CD4-positive, alpha-beta T cell treated with Interleukin-17A for 4 hours (primary cell): ENCODE data around the gene GLDN.
"Not testable (repeated sequence)": the region's sequence is repeated elsewhere in the genome, so short reads cannot be mapped to it uniquely, and the experiment has no call there.

Experiments used
- DNase-seq: peaks from one replicate; pipeline ENCODE4 v3.0.0-alpha.2; 2020; ENCODE audit warnings: mixed read lengths

The GLDN gene

DNA sequence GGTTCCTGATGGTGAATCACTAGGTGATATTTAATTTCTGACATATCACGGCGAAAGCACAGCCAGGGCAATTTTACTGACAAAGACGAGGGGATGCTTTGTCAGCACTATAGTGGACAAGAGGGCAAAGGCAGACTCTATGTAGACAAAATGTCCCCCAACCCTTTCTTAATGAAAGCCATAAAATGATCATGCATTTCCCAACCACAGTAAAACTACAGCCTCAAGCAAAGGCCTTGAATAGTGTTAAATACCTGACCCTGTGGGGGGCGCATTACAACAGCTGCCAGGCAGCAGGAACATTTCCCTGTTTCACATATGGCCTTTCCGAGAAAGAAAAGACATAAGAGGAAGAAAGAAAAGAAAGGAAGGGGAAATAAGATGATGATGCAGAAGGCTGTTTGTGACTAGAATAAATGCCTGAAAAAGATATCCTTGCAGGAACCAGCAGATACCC lies 49.5 kb downstream of the GLDN start:
- no peak for DNase-seq

DNA sequence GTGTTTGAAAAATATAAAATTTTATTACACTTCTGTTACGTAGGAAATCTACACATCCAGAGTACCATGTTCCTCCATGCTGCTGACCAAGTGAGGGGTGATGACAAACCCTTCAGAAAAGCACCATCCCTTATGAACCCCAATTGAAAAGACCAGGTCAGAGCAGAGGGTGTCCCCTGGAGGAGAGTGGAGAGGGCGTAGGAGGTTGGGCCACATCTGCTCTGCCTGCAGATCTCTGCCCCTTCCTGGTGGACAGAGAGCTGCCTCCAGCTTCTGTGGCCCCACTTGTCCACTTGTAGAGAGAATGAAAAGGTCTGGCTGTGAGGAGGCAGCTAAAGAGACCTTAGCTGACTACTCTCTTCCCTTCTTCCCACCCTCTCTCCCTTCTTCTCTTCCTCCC lies 55.5 kb downstream of the GLDN start:
- DNase-seq: no peak

DNA sequence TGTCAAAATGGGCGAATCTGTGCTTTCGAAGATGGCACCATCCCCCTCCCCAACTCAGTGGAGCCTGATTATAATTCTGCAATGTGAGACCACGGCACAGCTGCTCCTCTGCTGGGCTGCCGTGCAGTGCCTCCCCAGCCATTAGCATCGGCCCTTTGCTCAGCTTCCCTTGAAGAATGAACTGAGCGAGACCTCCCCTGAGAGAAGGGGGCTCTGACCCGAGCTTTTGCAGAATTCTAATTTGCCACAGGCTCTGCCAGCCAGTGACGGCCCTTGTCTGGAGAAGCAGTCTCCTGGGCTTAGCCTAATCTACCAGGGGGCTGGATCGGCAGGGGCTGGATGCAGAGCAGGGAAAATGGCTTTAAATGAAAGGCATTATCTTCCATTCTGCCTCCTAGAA lies 57.2 kb downstream of the GLDN start:
- DNase-seq: no peak

DNA sequence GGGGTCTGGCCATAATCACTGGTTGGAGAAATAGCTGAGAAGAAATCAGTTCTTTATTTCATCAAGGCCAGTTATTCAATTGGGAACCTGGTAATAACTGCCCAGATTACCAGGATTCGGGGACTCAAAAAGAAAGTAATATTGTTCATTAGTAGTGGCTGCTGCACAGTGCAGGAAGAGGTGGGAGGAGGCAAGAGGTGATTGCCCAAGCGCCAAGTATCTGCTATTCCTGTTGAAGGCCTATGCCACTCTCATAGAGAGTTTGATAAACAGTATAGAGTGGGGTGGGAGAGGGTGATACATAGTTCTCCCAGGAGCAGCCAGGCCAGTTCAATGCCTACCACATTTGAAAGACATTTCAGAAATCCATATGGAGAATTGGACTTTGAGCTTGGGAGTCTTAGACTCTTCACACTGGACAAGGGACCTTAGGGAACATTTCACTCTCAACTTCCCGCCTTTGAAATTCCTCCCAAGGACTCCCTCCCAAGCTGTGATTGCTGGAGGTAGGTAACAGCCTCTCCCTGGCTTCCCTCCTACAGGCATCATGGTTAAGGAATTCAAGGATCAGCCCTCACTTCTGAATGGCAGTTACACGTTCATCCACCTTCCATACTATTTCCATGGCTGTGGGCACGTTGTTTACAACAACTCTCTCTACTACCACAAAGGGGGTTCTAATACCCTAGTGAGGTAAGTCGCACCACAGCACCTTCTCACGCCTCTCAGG lies 59.8 kb downstream of the GLDN start:
- no peak for DNase-seq

DNA sequence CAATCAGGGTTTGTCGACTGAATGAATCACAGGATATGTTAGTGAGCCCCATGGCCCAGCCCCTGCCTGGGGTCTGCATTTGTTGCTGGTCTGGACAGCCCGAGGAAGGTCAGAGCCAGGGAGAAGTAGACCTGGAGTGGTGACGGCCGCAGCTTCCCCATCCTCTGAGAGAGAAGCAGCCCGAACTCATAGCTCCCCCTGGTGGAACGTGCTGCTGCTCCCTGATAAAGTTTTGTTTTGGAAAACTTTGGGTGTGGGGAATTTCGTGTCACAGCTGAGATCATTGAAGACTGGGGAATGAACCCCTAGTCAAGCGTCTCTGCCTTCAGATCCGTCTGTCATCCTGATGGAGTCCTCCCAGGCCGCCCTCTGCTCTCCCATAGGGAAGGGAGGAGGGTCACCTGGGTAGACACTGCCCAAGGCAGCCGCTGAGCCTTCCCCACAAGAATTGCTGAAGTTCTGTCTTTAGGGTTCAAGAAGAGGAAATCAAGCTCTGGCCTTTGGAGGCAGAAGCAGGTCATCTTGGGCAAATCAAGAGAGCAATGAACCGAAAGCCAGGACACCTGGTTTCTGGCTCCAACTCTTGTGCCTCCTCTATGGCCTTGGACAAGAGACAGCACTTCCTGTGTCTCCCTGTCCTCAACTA lies 60.5 kb downstream of the GLDN start:
- no peak for DNase-seq

DNA sequence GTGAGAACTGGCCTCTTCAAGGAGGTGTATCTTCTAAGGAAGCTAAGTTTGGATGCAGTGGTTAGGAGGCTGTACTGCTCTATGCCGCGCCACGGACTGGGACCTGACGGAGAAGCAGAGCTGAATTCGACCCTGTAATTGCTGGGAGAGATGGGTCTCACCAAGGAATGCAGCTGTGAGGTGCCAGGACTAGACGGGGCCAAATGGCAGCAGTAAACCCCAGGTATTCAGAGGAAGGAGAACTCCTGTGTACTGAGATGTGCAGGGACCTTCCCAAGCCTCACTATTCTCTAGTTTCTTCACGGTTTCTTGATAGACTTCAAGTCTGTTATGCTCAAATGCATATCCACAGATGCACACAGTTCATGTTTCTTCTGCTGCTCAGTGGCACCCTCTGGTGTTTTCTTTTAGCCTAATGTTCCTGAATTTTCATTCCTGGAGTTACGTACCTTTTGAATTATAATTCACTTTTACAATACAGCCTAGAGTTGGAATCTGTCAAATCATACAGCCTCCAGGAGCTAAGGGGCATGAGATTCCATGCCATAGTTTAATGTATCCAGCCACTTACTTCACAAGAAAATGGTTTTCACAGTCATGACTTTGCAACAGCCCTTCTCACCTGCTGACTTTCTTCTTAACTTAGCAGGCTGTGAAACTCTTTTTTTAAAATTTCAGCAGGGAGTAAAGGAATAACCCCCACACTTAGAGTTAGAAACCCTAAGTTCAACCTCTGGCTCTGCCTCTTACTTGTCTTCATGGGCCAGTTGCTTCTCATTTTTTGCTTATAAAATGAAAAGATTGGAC lies 61.8 kb downstream of the GLDN start:
- no peak for DNase-seq

DNA sequence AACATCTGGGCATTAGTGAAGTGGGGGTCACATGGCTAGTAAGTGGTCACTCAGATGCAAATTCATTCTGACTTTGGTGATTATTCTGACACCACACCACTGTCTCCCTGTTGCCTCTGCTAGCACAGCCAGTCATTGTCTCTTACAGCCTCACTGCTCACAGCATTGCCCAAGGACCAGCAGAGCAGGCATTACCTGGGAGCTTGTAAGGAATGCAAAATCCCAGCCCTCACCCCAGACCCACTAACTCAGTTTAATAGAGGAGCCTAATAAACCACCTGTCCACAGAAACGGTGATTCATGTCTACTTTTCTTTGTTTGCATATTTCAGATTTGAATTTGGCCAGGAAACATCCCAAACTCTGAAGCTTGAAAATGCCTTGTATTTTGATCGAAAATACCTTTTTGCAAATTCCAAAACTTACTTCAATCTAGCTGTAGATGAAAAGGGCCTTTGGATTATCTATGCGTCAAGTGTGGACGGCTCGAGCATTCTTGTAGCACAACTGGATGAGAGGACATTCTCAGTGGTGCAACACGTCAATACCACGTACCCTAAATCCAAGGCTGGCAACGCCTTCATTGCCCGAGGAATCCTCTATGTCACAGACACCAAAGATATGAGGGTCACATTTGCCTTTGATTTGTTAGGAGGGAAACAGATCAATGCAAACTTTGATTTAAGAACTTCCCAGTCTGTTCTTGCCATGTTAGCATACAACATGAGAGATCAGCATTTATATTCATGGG lies 62.7 kb downstream of the GLDN start:
- DNase-seq: no peak

DNA sequence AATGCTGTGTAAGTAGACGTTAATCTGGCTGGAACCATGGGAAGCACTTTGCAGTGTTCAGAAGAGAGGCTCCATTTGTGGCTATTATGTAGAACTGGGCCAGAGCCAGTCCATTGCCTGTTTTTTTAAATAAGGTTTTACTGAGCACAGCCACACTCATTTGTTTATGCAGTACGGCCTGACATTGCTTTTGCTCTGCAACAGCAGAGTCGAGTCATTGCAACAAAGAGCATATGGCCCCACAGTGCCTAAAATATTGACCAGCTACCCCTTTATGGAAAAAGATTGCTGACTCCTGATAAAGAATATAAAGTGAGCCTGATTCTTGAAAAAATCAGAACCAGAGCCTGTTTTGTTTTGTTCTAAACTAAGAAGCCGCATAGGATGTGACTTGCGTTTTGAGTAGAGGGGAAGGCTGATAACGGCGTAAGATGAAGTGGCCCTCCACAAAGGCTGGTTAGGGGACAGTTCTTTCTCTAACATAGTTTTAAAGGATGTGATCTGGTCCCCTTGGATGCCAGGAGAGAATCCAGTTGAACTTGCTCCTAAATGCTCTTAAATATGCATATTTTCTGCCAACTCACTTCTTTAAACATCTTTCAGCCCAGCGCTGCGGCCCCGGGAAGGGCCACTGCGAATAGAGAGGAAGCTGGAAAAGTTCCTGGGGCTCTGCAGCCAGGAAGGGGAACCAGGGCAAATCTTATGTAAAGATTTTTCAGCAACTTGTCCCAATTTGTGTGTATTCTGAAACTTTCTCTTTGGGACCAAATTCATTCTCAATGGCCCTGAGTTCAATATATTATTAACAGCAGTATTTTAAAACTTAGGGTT lies 64.5 kb downstream of the GLDN start:
- DNase-seq: no peak

DNA sequence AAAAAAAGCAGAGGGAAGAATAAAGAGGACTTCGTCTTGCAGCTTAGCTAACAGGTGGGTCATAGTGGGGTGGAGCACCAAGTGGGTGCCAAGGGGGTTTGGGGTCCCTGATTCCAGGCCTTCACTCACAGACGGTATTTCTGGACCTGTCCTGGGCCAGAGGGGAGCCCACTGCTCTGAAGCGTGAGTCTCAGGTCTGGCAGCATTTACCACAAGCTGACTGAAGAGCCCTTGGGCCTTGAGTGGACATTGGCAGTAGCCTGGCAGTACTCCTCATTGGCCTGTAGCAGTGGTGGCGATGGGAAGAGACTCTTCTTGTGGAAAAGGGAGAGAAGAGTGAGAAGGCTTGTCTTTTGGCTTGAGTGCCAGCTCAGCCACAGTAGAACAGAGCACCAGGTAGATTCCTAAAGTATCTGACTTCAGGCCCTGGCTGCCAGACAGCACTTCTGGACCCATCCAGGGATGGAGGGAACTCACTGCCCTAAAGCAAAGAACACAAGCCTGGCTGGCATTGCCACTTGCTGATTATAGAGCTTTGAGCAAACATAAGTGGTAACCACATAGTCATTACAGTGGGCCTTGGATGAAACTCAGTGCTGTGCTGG lies 72.9 kb downstream of the GLDN start:
- DNase-seq: no peak

DNA sequence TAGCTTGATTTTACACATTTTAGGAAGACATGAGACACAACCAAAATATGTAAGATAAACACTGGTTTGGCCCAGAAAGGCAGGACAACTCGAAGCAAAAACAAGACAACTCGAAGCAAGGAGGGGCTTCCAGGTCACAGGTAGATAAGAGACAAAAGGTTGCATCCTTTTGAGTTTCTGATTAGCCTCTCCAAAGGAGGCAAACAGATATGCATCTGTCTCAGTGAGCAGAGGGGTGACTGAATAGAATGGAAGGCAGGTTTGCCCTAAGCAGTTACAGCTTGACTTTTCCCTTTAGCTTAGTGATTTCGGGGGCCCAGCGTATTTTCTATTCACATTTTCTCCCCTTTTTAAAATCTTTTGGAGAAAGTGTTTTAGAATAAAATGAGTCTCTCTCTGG lies 74.7 kb downstream of the GLDN start:
- no peak for DNase-seq

DNA sequence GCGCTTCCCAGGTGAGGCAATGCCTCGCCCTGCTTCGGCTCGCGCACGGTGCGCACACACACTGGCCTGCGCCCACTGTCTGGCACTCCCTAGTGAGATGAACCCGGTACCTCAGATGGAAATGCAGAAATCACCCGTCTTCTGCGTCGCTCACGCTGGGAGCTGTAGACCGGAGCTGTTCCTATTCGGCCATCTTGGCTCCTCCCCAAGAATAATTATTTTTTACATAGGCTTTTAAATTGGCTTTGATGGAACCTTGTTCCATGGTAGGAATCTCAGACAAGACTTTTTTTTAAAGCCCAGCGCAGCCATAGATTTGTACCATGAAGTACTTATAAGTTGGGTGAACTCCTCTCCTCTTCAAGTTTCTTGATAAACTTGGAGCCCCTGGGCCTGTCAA lies 81.6 kb downstream of the GLDN start:
- DNase-seq: not testable (repeated sequence)

DNA sequence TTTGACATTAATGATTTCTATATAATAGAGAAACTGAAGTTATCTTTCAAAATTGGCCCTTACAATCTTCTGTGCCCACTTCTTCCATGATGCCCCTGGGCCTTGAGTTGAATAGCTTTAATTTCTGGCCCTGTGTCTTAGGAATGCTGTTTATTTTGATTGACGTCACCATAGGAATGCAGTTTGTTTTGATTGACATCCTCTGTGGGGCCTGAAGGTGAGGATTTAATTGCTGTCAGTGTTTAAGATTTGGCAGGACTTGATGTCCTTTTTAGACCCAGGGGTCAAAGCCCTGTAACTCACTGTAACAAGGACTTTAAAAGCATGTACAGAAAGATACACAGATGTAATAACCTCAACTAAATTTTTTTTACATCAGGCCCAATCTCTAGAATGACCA lies 83.3 kb downstream of the GLDN start:
- DNase-seq: no peak

DNA sequence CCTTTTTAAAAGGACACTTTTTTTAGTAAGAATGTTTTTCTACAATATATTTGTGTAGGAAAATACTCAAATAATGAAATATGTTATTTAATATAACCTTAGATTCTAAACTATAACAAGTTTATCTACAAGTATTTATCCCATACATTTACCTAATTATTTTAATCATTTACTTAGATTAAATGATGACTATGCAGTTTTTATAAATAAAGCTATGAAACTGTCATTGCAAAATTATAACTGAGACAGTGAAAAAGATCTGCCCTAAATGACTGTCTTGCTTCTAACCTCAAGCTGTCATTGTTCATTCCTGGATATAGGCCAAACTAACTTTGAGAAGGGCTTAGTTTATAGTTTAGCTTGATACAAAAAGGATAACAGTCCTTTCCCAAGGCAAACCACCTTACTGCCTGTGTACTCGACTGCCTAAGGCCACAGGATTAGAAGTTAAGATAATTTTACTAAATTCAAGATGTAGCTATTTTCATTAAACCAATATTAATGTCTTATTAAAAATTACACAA lies 84.1 kb downstream of the GLDN start:
- DNase-seq: no peak

DNA sequence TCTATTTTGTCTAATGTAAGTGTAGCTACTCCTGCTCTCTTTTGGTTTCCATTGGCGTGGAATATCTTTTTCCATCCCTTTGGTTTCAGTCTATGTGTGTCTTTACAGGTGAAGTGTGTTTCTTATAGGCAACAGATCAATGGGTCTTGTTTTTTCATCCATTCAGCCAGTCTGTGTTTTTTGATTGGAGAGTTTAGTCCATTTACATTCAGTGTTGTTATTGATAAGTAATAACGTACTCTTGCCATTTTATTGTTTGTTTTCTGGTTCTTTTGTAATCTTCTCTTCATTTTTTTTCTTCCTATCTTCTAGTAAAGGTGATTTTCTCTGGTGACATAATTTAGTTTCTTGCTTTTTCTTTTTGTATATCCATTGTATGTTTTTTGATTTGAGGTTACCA lies 97.1 kb downstream of the GLDN start:
- DNase-seq: no peak

DNA sequence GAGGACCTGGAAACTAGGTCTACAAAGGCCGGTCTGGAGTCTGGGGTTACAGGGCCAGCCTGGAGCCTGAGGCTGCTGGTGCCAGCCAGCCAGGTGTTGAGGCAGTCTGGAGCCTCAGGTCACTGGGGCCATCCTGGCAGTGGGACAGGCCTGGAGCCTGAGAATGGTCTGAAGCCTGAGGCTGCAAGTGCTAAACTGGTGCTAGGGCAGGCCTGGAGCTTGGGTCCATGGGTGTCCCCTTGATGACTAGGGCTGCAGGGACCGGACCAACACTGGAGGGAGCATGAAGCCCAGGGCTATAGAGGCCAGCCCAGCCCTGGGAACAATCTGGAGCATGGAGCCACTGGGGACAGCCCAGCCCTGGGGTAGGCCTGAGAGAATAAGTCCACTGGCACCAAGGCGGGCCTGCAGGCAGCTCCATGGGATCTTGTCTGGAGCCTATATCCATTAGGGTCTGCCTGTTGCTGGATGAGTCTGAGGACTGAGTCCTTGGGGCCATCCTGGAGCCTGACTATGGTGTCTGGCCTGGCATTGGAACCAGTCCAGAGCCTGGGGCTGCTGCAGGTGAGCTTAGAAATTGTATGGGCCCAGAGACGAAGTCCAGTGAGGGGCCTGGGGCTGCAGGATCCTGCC lies 101.9 kb downstream of the GLDN start:
- no peak for DNase-seq

DNA sequence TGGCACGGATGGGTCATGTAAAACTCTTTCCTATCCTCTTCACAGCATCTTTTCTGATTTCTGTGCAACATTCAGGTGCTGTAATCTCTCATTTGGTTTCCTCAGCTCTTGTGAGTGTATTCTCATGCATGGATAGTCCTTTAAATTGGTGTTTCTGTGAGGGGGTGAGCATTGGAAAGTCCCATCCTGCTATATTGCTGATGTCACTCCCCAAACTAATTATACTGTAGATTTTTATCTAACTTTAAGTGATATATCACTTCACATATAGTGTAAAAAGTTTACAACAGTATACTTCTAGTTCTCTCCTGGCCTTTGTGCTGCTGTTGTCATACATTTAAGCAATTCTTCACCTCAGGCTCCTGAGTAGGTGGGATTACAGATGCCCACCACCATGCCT lies 102.7 kb downstream of the GLDN start:
- DNase-seq: no peak

DNA sequence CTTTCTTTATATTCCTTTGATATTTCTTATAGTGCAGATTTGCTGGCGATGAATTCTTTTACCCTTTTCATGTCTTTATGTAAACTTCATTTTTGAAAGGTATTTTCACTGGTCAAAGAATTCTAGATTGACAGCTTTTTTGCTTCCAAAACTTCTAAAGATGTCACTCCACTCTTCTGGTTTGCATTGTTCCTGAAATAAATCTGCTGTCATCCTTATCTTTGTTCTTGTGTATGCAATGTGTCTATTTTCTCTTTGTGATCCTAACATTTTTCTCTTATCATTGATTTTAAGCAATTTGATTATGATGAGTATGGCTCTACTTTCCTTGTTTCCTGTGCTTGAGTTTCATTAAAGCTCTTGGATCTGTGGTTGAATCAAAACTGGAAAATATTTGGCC lies 103.4 kb downstream of the GLDN start:
- no peak for DNase-seq

DNA sequence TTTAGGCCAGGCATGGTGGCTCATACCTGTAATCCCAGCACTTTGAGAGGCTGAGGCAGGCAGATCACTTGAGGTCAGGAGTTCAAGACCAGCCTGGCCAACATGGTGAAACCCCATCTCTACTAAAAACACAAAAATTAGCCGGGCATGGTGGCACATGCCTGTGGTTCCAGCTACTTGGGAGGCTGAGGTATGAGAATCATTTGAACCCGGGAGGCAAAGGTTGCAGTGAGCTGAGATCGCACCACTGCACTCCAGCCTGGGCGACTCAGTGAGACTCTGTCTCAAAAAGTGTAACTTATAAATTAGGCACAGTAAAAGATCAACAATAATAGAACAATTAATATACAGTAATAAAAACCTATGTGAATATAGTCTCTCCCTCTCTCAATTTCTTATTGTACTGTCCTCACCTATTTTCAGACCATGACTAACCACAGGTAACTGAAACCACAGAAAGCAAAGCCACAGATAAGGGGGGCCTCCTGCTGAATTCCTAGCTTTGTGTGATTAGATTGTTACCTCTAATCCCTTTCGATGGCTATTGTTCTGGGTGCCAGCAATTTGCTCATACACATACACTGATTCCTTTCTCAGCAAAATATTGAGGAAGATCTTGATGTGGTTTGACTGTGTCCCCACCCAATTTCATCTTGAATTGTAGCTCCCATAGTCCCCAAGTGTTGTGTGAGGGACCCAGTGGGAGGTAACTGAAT lies 104.7 kb downstream of the GLDN start:
- DNase-seq: not testable (repeated sequence)

DNA sequence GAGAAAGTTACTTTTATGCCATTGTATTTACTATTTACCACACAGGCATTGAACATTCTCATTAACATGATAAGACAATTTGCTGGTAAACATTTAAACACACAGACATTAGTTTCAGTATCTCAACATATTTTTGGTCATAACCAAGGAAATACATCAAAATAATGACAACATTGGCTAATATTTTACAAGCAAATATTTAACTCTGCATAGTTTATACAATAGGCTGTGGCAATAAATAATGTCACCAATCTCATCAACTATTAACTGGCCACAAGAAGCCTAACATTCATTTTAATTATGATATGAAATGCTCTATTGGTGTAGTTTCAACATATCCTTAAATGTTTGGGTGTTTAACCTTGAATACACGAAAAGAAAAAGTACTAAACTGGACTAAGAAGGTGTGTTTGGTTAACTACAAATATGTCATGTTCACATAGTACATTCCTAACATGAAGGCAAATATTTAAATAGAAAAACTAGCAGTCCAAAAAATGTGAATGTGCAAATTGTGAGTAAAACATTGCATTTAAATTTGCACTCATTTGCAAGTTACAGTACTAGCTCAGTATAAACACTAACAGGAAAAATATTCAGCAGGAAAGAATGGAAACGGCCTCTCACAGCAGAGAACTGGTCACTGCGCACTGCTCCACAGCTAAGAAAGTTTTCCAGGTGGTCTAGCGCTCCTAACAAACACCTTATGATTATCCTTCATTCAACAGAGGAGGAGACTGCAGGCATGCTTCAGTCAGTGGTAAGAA lies 106.6 kb downstream of the GLDN start:
- DNase-seq: no peak
